Measurements from ENCODE around the gene ATXN7L3. TPM values are rescaled to one million over a fixed set of nuclear protein-coding genes. Genes with fewer than 3 reads are reported as not detected.

The ATXN7L3 gene
- total RNA-seq, 4 donors from 2014 or later, result 40.9 to 60.4 (median 52.7) TPM

- no peak for DNase-seq (ENCODE audit: low spot score in 2 of 2)
- Histone ChIP-seq H3K27ac (no peak overlapping the region), H3K27me3 (no peaks in the 10 kb centered on the region), H3K36me3 (no peaks in the 10 kb centered on the region), H3K9me3 (no peaks in the 10 kb centered on the region), H3K4me3 (no peak overlapping the region), H3K4me1 (peaks cover 0 to 6% (median under 1%) of the 10 kb centered on the region in 4 donors)
- no peak for TF ChIP-seq POLR2A (IDR thresholded peaks at IDR 0.05)
- TF ChIP-seq CTCF (IDR thresholded peaks at IDR 0.05), result no peak
- no peak for TF ChIP-seq EP300 (IDR thresholded peaks at IDR 0.05)
- 79 to 91% methylated on average over 6 of the region's 6 CpGs for WGBS, 2 donors
These were observed 29.4 kb upstream of the ATXN7L3 start for GRCh38 chr17:44229090-44229489.

DNA sequence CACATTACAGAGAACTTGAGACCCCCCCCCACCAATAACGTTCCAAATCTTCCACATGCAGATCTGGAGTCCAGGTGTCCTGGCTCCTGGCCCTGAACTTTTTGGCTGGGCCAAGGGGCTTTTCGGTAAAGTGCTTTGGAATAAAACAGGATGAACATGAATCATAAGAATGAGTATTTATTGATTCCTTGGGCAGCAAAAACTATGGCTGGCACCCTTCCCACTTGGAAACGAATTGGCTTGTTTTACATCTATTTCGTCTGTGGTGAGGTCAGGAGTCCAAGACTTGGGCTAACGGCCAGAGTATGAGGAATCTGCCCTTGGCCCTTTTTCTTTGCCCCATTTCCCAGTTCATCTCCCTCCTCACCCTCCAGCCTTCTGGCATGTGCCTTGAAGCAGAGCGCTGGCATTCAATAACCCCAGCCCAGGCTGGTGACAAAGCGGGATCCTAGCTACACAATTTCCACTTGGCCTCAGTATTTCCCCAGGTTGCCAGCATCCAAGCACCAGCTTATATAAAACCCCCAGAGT lies 23.9 kb upstream of the ATXN7L3 start:
- Histone ChIP-seq H3K27ac (peak overlapping the region in 2 of 4 donors; percentile 96 to 99), H3K36me3 (no peaks in the 10 kb centered on the region), H3K4me1 (peaks cover 0 to 29% (median 21%) of the 10 kb centered on the region in 4 donors), H3K27me3 (no peaks in the 10 kb centered on the region), H3K9me3 (no peaks in the 10 kb centered on the region), H3K4me3 (no peak overlapping the region)
- peak in 1 of 2 donors; percentile 44 for DNase-seq (ENCODE audit: low spot score in 2 of 2)
- no peak for TF ChIP-seq CTCF (IDR thresholded peaks at IDR 0.05)
- TF ChIP-seq EP300 (IDR thresholded peaks at IDR 0.05), result peak in 1 of 2 donors; percentile 41
- WGBS, 2 donors, result 21 to 22% methylated on average over 7 of the region's 7 CpGs

DNA sequence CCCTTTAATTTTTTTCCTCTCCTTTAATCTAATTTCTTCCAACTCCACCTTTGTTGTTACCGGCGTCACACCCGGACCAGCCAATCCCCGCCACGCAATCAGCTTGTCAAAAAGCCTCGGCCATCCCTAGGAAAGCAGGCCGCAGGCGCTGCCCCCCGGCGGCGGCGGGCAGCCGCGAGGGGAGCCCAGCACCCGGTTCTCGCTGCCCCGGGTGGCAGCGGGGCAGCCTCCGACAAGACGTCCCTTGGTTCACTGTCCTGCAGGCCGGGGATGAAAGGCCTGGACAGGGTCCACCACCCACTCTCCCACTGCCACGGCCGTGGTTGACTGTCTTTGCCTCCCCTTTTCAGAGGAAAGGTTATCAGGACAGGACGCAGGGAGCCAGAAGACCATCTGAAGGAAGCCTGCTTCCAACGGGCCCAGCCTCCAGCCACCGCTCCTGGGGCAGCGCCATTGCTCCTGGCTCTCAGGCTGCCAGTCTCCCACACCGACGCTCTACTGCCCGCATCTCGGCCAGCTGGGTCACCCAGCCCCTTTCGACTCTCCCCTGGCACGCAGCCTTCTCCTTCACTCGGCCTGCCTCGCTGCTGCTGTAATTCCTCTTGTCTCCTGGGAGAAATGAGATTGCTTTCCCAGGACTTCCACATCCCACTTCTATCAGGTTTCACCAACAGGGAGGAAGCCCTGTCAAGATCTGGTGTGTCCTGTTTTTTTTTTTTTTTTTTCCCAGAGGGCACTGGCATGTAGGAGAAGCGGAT lies 22.6 kb upstream of the ATXN7L3 start:
- WGBS, 2 donors, result 1 to 3% methylated on average over 32 to 35 of the region's 36 CpGs
- Histone ChIP-seq H3K27ac (peak overlapping the region; percentile 95 to 99 (median 98)), H3K27me3 (no peaks in the 10 kb centered on the region), H3K36me3 (no peaks in the 10 kb centered on the region), H3K9me3 (no peaks in the 10 kb centered on the region), H3K4me1 (peaks cover 2 to 39% (median 30%) of the 10 kb centered on the region in 4 donors), H3K4me3 (peak overlapping the region; percentile 76 to 95 (median 81))
- TF ChIP-seq CTCF (IDR thresholded peaks at IDR 0.05), result peak in 3 of 5 experiments; percentile 10 to 52 (median 26)
- TF ChIP-seq EP300 (IDR thresholded peaks at IDR 0.05), result peak in 1 of 2 donors; percentile 52
- TF ChIP-seq POLR2A (IDR thresholded peaks at IDR 0.05), result peak; percentile 35 to 61
- DNase-seq (ENCODE audit: low spot score in 2 of 2), result peak; percentile 67 to 79

DNA sequence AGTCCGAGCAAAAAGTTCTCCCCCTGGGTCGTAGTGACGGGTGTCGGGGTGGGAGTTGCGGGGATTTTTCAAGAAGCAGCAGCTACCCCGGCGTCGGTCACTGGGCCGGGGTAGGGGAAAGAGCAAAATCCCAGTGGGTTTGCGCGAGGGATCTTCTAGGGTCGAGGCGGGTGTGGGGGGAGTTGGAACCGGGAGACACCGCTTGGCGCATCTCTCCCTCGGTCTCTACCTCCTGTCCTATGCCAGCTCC lies 22.1 kb upstream of the ATXN7L3 start:
- Histone ChIP-seq H3K27ac (peak overlapping the region; percentile 95 to 99 (median 98)), H3K27me3 (no peaks in the 10 kb centered on the region), H3K4me3 (peak overlapping the region; percentile 76 to 95 (median 81)), H3K36me3 (no peaks in the 10 kb centered on the region), H3K9me3 (no peaks in the 10 kb centered on the region), H3K4me1 (peaks cover 4 to 44% (median 35%) of the 10 kb centered on the region in 4 donors)
- 0 to 1% methylated on average over 7 to 17 of the region's 17 CpGs for WGBS, 2 donors
- no peak for DNase-seq (ENCODE audit: low spot score in 2 of 2)
- TF ChIP-seq CTCF (IDR thresholded peaks at IDR 0.05) (no peak), POLR2A (IDR thresholded peaks at IDR 0.05) (peak in 1 of 2 donors; percentile 77), EP300 (IDR thresholded peaks at IDR 0.05) (no peak)

All from tibial nerve (tissue), 4 donors.